Natural killer cell (primary cell): ENCODE results near the gene OTOF. TPM values are rescaled to one million over a fixed set of nuclear protein-coding genes. Genes with fewer than 3 reads are reported as not detected.

Source experiments
- ATAC-seq, 3 donors: fragments of 150-1000 bp in 2 of 3; fragments of 200-7000 bp in 1 of 3; cut with Tn5 transposase; 1 replicate in 1 of 3; 2 replicates in 2 of 3; pipeline ENCODE4 v1.10.0; 2021; ENCODE audit warnings: mild to moderate bottlenecking in 2 of 3, moderate library complexity in 2 of 3
- DNase-seq, 2 donors: peaks; one replicate each; pipeline versions ENCODE4 v3.0.0 to v3.0.0-alpha.2; 2013 to 2021; ENCODE audit warnings: mixed read lengths in 1 of 2
- H3K27ac ChIP-seq: one replicate; pipeline ENCODE4 v1.5.1; 2013; ENCODE audit warnings: mild to moderate bottlenecking, low read length
- H3K27me3 ChIP-seq: one replicate; pipeline ENCODE4 v1.6.1; 2013; ENCODE audit warnings: low read length; ENCODE audit not compliant: control insufficient read depth, insufficient read depth
- H3K36me3 ChIP-seq: one replicate; pipeline ENCODE4 v1.6.1; 2013; ENCODE audit warnings: low read length; ENCODE audit not compliant: control insufficient read depth, insufficient read depth
- H3K4me1 ChIP-seq: one replicate; pipeline ENCODE4 v1.6.1; 2013; ENCODE audit warnings: low read length; ENCODE audit not compliant: control insufficient read depth, insufficient read depth
- H3K4me3 ChIP-seq: one replicate; pipeline ENCODE4 v1.5.1; 2013; ENCODE audit warnings: low read length
- H3K9me3 ChIP-seq: one replicate; pipeline ENCODE4 v1.6.1; 2013; ENCODE audit warnings: low read length; ENCODE audit not compliant: control insufficient read depth, insufficient read depth
- H3K27ac Mint-ChIP-seq, 2 donors: one replicate each; pipeline ENCODE4 v1.8.0; 2022; ENCODE audit warnings: mild to moderate bottlenecking in 2 of 2, mixed read lengths in 2 of 2, moderate library complexity in 1 of 2
- H3K27me3 Mint-ChIP-seq, 2 donors: one replicate each; pipeline ENCODE4 v1.8.0; 2022; ENCODE audit warnings: low read depth in 2 of 2, mixed read lengths in 2 of 2
- H3K36me3 Mint-ChIP-seq: one replicate; pipeline ENCODE4 v1.8.0; 2022; ENCODE audit warnings: mixed read lengths
- H3K4me1 Mint-ChIP-seq, 2 donors: one replicate each; pipeline ENCODE4 v1.8.0; 2022; ENCODE audit warnings: mixed read lengths in 2 of 2
- H3K4me3 Mint-ChIP-seq: one replicate; pipeline ENCODE4 v1.8.0; 2022; ENCODE audit warnings: mild to moderate bottlenecking, moderate library complexity, mixed read lengths
- H3K9me3 Mint-ChIP-seq, 2 donors: one replicate each; pipeline ENCODE4 v1.8.0; 2022; ENCODE audit warnings: mixed read lengths in 2 of 2
- WGBS: methylation state at CpG from one replicate; pipeline ENCODE4 v1.1.7; 2013; ENCODE audit warnings: missing lambda C conversion rate; ENCODE audit not compliant: insufficient coverage; 5-methylcytosine and 5-hydroxymethylcytosine counted together
- intact Hi-C: fragments of 100-400 bp; cut with micrococcal nuclease; formaldehyde crosslinking; loops from one replicate; pipeline ENCODE4 v1.14.2; 2022
- total RNA-seq, 4 donors: library from RNA; stranded (reverse); fragments of 120-200 nt in 1 of 4; gene quantifications; one replicate each; pipeline versions ENCODE4 v1.2.3 to v1.2.4, GENCODE V29; 2013 to 2022
- TF ChIP-seq, protein P1 (sequence below): fragments of 200-600 bp; IDR thresholded peaks from one replicate; pipeline ENCODE4 v1.8.0; 2022; ENCODE audit warnings: antibody characterized with exemption

Gene OTOF
- total RNA-seq, 3 donors from 2014 or later (not counting 1 experiment from before 2014, with no cell fraction given), result 0.66 to 3.7 (median 1.4) TPM

DNA sequence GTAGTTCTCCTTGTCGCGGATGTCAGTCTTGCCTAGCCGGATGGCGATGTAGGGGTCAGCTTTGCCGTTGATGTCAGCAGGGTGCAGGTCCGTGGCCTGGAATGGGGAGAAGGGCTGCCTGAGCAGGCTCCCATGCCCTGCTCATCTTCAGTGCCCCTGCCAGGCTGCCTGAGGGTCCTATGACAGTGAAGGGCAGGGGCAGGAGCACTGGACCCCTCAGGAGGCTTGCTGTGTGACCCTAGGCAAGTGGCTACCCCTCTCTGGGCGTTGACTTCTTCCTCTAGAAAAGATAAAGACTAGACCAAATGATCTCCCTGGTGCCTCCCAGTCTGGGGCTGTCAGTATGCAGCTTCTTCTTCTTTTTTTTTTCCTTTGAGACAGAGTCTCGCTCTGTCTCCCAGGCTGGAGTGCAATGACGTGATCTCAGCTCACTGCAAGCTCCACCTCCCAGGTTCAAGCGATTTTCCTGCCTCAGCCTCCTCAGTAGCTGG, 11.9 kb downstream of the OTOF start:
- ATAC-seq (no peak), DNase-seq (no peak)
- intact Hi-C loops, result no loop called here
- Mint-ChIP-seq H3K9me3 (peaks cover 2 to 4% of the 10 kb centered on the region in 2 donors), H3K27ac (no peak overlapping the region), H3K36me3 (no peaks in the 10 kb centered on the region), H3K4me1 (no peaks in the 10 kb centered on the region), H3K4me3 (no peak overlapping the region), H3K27me3 (no peaks in the 10 kb centered on the region)
- TF ChIP-seq, protein P1, sequence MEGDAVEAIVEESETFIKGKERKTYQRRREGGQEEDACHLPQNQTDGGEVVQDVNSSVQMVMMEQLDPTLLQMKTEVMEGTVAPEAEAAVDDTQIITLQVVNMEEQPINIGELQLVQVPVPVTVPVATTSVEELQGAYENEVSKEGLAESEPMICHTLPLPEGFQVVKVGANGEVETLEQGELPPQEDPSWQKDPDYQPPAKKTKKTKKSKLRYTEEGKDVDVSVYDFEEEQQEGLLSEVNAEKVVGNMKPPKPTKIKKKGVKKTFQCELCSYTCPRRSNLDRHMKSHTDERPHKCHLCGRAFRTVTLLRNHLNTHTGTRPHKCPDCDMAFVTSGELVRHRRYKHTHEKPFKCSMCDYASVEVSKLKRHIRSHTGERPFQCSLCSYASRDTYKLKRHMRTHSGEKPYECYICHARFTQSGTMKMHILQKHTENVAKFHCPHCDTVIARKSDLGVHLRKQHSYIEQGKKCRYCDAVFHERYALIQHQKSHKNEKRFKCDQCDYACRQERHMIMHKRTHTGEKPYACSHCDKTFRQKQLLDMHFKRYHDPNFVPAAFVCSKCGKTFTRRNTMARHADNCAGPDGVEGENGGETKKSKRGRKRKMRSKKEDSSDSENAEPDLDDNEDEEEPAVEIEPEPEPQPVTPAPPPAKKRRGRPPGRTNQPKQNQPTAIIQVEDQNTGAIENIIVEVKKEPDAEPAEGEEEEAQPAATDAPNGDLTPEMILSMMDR, result no peak
- Histone ChIP-seq H3K4me3 (no peak overlapping the region), H3K4me1 (no peaks in the 10 kb centered on the region), H3K36me3 (no peaks in the 10 kb centered on the region), H3K27ac (no peak overlapping the region), H3K27me3 (no peaks in the 10 kb centered on the region), H3K9me3 (peaks cover 9% of the 10 kb centered on the region)
- whole genome bisulfite sequencing, result 85% methylated on average over 10 of the region's 10 CpGs

DNA sequence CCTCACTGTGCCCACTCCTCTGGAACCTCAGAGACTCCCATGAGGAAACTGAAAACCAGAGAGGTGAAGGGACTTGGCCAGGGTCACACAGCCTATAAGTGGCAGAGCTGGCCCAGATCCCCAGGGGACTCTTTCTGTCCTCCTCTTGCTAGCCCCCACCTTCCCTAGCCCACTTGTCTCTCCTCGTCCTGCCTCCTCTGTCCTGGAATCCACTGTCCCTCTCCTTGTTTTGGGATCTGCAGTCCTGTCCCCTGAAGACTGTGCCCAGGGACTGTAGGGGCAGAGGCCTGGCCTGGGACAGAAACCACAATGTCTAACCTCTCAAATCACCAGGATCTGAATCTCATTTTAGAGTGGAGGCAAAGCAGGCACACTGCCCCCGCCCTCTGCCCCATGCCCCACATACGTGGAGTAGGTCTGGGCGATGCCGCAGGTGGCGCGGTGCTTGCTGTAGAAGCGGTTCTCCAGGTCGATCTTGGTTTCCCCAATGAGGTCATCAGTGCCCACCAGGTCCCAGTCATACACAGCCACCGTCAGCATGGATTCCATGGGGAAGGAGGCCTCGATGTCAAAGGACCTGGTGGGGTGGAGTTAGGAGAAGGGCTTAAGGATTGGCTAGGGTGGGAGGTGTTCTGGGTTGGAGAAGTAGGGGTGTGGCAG, 12.5 kb downstream of the OTOF start:
- H3K4me1 Mint-ChIP-seq, result no peaks in the 10 kb centered on the region
- peaks cover 2 to 4% of the 10 kb centered on the region in 2 donors for H3K9me3 Mint-ChIP-seq
- no peak overlapping the region for H3K27ac Mint-ChIP-seq
- Histone ChIP-seq H3K36me3 (no peaks in the 10 kb centered on the region), H3K9me3 (peaks cover 9% of the 10 kb centered on the region), H3K4me3 (no peak overlapping the region), H3K27me3 (no peaks in the 10 kb centered on the region), H3K4me1 (no peaks in the 10 kb centered on the region), H3K27ac (no peak overlapping the region)
- WGBS, result 95% methylated on average over 11 of the region's 11 CpGs
- H3K4me3 Mint-ChIP-seq, result no peak overlapping the region
- no peaks in the 10 kb centered on the region for H3K27me3 Mint-ChIP-seq
- ATAC-seq (no peak), DNase-seq (no peak)
- intact Hi-C loops, result no loop called here
- TF ChIP-seq, protein P1, result no peak
- H3K36me3 Mint-ChIP-seq, result no peaks in the 10 kb centered on the region

DNA sequence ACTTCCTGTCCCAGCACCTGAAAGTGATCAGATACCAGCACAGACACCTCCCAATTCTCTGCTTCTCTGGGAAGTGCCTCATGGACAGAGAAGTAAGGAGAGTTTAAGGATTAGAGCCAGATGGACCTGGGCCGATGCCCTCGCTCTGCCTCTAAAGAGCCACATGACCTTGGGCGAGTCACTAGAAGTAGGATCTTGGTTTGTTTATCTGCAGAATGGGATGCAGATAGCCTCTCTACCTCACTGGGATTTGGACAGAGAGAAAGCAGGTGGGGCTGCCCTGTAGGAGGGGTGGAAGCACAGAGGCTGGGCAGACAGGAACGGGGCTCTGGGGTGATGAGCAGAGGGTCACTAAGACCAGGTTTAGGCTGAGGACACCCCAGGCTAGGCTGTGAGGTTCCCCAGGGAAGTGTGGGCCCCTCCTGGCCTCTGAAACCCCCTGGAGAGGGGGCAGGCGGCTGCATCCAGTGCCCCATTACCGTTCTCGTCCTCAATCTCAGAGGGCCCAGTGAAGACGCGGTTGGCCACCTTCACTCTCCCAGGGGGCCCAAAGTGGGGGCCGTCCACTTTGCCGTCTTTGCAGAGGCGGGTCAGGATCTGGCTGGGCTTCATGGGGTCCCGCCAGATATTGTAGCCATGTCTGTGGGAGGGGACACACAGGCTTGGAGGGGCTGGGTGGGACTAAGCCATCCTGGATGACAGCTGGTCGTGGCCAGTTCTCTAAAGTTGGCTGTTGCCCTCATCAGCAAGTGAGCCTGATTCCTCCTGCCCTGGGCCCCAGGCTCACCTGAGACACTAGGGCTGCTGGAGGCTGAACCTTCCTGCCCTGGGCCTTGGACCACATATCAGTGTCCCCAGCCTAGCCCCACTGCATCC, 13.3 kb downstream of the OTOF start:
- peaks cover 7% of the 10 kb centered on the region for H3K9me3 ChIP-seq
- 88% methylated on average over 14 of the region's 14 CpGs for WGBS
- Mint-ChIP-seq H3K4me1 (no peaks in the 10 kb centered on the region), H3K27ac (no peak overlapping the region), H3K9me3 (peaks cover 0 to 2% of the 10 kb centered on the region in 2 donors), H3K36me3 (no peaks in the 10 kb centered on the region), H3K4me3 (no peak overlapping the region), H3K27me3 (no peaks in the 10 kb centered on the region)
- ATAC-seq (no peak), DNase-seq (no peak)
- intact Hi-C loops, result no loop called here
- no peaks in the 10 kb centered on the region for H3K27me3 ChIP-seq
- H3K27ac ChIP-seq, result no peak overlapping the region
- TF ChIP-seq, protein P1, result no peak
- H3K36me3 ChIP-seq, result no peaks in the 10 kb centered on the region
- no peaks in the 10 kb centered on the region for H3K4me1 ChIP-seq
- H3K4me3 ChIP-seq, result no peak overlapping the region
